Left ventricle myocardium inferior (tissue), 1 donor: ENCODE results near the gene PARVB. TPM values are rescaled to one million over a fixed set of nuclear protein-coding genes. Genes with fewer than 3 reads are reported as not detected.
A peak's percentile ranks its signal among the peaks of the same experiment; 100 is the strongest.

Experiments
- DNase-seq: peaks from one replicate; pipeline ENCODE4 v3.0.0-alpha.2; 2020
- H3K27ac ChIP-seq: fragments of 200-600 bp; replicated peaks from 2 replicates; pipeline ENCODE4 v1.8.0; 2021
- H3K27me3 ChIP-seq: fragments of 200-600 bp; 2 replicates; pipeline ENCODE4 v1.8.0; 2021; ENCODE audit warnings: low read depth
- H3K36me3 ChIP-seq: fragments of 200-600 bp; 2 replicates; pipeline ENCODE4 v1.8.0; 2021
- H3K4me1 ChIP-seq: fragments of 200-600 bp; 2 replicates; pipeline ENCODE4 v1.8.0; 2021
- H3K4me3 ChIP-seq: fragments of 200-600 bp; 2 replicates; pipeline ENCODE4 v1.8.0; 2021; ENCODE audit warnings: mild to moderate bottlenecking, moderate library complexity
- H3K9me3 ChIP-seq: fragments of 200-600 bp; replicated peaks from 2 replicates; pipeline ENCODE4 v1.8.0; 2021
- intact Hi-C: fragments of 100-400 bp; cut with micrococcal nuclease; formaldehyde crosslinking; loops from one replicate; pipeline ENCODE4 v1.11.0; 2022
- total RNA-seq: library from RNA; stranded (reverse); fragmentation: NEBNext Ultra II Directional; extraction: Animal tissue kit (Norgen Biotek cat#: 25700); gene quantifications from one replicate; pipeline ENCODE4 v1.2.1, GENCODE V29; 2021
- TF ChIP-seq, protein P1 (sequence below): fragments of 200-600 bp; IDR thresholded peaks from 2 replicates; pipeline ENCODE4 v1.8.0; 2021; ENCODE audit warnings: antibody characterized with exemption, mild to moderate bottlenecking, borderline replicate concordance
- donor health status: DM: no; HTN: yes; CAD: no; lungs with severe emphysema.

The PARVB gene
- total RNA-seq, 1 donor from 2014 or later, result 155 TPM

GRCh38 chr22:43990044-43990443, 34.1 kb upstream of the PARVB start:
- Histone ChIP-seq H3K36me3 (peaks cover 93% of the 10 kb centered on the region), H3K4me3 (no peak overlapping the region), H3K27ac (no peak overlapping the region), H3K9me3 (no peaks in the 10 kb centered on the region), H3K27me3 (no peaks in the 10 kb centered on the region), H3K4me1 (peaks cover 23% of the 10 kb centered on the region)
- TF ChIP-seq, protein P1, sequence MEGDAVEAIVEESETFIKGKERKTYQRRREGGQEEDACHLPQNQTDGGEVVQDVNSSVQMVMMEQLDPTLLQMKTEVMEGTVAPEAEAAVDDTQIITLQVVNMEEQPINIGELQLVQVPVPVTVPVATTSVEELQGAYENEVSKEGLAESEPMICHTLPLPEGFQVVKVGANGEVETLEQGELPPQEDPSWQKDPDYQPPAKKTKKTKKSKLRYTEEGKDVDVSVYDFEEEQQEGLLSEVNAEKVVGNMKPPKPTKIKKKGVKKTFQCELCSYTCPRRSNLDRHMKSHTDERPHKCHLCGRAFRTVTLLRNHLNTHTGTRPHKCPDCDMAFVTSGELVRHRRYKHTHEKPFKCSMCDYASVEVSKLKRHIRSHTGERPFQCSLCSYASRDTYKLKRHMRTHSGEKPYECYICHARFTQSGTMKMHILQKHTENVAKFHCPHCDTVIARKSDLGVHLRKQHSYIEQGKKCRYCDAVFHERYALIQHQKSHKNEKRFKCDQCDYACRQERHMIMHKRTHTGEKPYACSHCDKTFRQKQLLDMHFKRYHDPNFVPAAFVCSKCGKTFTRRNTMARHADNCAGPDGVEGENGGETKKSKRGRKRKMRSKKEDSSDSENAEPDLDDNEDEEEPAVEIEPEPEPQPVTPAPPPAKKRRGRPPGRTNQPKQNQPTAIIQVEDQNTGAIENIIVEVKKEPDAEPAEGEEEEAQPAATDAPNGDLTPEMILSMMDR, result no peak
- DNase-seq, result no peak
- intact Hi-C loops, result loop anchor here (5.0 kb wide), 1 partner anchor 637 kb away; no protein-coding TSS in a partner anchor

DNA sequence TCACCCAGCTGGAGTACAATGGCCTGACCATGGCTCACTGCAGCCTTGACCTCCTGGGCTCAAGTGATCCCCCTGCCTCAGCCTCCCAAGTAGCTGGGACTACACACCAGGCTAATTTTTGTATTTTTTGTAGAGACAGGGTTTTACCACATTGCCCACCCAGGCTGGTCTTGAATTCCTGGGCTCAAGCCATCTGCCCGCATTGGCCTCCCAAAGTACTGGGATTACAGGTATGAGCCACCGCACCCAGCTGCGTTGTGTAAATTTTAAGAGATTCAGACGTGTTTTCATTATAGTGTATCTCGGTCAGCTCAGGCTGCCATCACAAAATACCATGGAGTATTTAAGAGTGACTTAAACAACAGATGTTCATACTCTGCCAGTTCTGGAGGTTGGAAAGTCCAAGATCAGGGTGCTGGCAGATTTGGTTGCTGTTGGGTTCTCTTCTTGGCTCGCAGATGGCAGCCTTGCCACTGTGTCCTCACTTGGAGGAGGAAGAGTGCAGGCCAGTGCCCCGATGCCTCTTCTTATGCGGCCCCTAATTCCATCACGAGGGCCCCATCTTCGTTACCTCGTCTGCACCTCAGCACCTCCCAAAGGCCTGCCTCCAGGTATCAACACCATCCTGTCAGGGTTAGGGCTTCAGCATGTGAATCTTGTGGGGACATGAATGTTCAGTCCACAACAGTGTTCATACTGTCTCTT, 32.6 kb upstream of the PARVB start:
- TF ChIP-seq, protein P1, result no peak
- intact Hi-C loops, result loop anchor here (5.0 kb wide), 1 partner anchor 636 kb away; no protein-coding TSS in a partner anchor
- H3K27me3 ChIP-seq, result no peaks in the 10 kb centered on the region
- peaks cover 35% of the 10 kb centered on the region for H3K4me1 ChIP-seq
- no peak overlapping the region for H3K4me3 ChIP-seq
- no peaks in the 10 kb centered on the region for H3K9me3 ChIP-seq
- no peak for DNase-seq
- peaks cover 85% of the 10 kb centered on the region for H3K36me3 ChIP-seq
- no peak overlapping the region for H3K27ac ChIP-seq

GRCh38 chr22:43992331-43992821, 31.7 kb upstream of the PARVB start:
- H3K27me3 ChIP-seq, result no peaks in the 10 kb centered on the region
- TF ChIP-seq, protein P1, result no peak
- no peaks in the 10 kb centered on the region for H3K9me3 ChIP-seq
- DNase-seq, result no peak
- H3K27ac ChIP-seq, result no peak overlapping the region
- H3K4me3 ChIP-seq, result no peak overlapping the region
- H3K36me3 ChIP-seq, result peaks cover 84% of the 10 kb centered on the region
- intact Hi-C loops, result loop anchor here (5.0 kb wide), 1 partner anchor 635 kb away; no protein-coding TSS in a partner anchor
- peaks cover 35% of the 10 kb centered on the region for H3K4me1 ChIP-seq

DNA sequence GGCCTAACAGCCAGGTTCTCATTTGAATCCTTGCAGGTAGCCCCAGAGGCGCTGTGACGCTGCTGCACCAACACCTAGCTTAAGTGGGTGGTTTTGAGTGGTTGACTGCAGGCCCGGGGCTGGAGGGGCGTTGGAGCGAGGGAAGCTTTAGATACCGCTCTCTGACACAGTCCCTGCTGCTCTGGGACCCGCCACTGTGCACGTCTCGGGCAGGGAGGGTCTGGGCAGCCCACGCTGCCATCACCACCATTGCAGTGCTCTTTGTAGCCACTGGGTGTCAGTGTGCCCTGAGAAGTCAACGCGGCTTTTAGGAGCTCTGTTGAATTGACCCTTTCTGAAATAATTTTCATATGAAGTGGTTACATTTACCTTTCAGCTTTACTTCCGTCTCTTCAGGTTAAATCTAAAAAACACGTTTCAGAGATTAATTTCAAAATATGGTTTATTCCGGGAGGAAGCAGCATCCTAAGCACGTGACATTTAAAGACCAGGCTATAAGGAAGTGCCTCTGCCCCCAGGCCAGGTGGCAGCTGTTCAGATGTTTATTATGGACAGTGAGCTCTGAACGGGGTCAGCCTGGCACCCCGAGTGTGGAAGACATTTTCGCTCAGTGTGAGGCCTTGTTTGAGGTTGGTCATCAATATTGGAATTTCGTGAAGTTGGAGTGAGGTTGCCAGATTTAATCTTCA, 30.9 kb upstream of the PARVB start:
- intact Hi-C loops, result loop anchor here (5.0 kb wide), 1 partner anchor 634 kb away; no protein-coding TSS in a partner anchor
- H3K27me3 ChIP-seq, result no peaks in the 10 kb centered on the region
- H3K36me3 ChIP-seq, result peaks cover 82% of the 10 kb centered on the region

GRCh38 chr22:43994006-43994405, 30.1 kb upstream of the PARVB start:
- intact Hi-C loops, result loop anchor here (5.0 kb wide), 1 partner anchor 633 kb away; no protein-coding TSS in a partner anchor
- Histone ChIP-seq H3K27me3 (no peaks in the 10 kb centered on the region), H3K36me3 (peaks cover 81% of the 10 kb centered on the region), H3K4me3 (no peak overlapping the region), H3K27ac (peak overlapping the region; percentile 28), H3K9me3 (no peaks in the 10 kb centered on the region), H3K4me1 (peaks cover 46% of the 10 kb centered on the region)
- no peak for DNase-seq
- TF ChIP-seq, protein P1, result no peak

More for the DNA sequence above, 30.9 kb upstream of the PARVB start:
- peak; percentile 45 for DNase-seq
- Histone ChIP-seq H3K4me3 (no peak overlapping the region), H3K27ac (peak overlapping the region; percentile 28), H3K9me3 (no peaks in the 10 kb centered on the region), H3K4me1 (peaks cover 42% of the 10 kb centered on the region)
- TF ChIP-seq, protein P1, result peak; percentile 99
